Lower lobe of right lung (tissue), 2 donors: ENCODE results near the gene QSOX2. TPM values are rescaled to one million over a fixed set of nuclear protein-coding genes. Genes with fewer than 3 reads are reported as not detected.

ENCODE experiments used
- ATAC-seq, 2 donors: fragments of 200-7000 bp; cut with Tn5 transposase; one replicate each; pipeline ENCODE4 v1.9.1; 2020 to 2022; ENCODE audit warnings: mild to moderate bottlenecking in 2 of 2, moderate library complexity in 2 of 2
- DNase-seq: peaks from one replicate; pipeline ENCODE4 v3.0.0-alpha.2; 2020
- H3K27ac ChIP-seq: fragments of 200-600 bp; one replicate; pipeline ENCODE4 v1.8.0; 2022
- H3K27me3 ChIP-seq: fragments of 200-600 bp; one replicate; pipeline ENCODE4 v1.8.0; 2022; ENCODE audit warnings: low read depth
- H3K36me3 ChIP-seq: fragments of 200-600 bp; one replicate; pipeline ENCODE4 v1.8.0; 2022; ENCODE audit warnings: mild to moderate bottlenecking
- H3K4me1 ChIP-seq: fragments of 200-600 bp; one replicate; pipeline ENCODE4 v1.8.0; 2022
- H3K4me3 ChIP-seq: fragments of 200-600 bp; one replicate; pipeline ENCODE4 v1.8.0; 2022; ENCODE audit warnings: mild to moderate bottlenecking
- H3K9me3 ChIP-seq: fragments of 200-600 bp; one replicate; pipeline ENCODE4 v1.8.0; 2022
- intact Hi-C: fragments of 100-400 bp; cut with DNase I; formaldehyde crosslinking; loops from one replicate; pipeline ENCODE4 v1.11.0; 2022
- total RNA-seq: library from RNA; stranded (reverse); fragmentation: NEBNext Ultra II Directional; extraction: Animal tissue kit (Norgen Biotek cat#: 25700); gene quantifications from one replicate; pipeline ENCODE4 v1.2.1, GENCODE V29; 2021
- TF ChIP-seq, protein P1 (sequence below): fragments of 200-600 bp; IDR thresholded peaks from one replicate; pipeline ENCODE4 v1.8.0; 2022; ENCODE audit warnings: antibody characterized with exemption, mild to moderate bottlenecking
- donor health status: DM: no; HTN: yes; CAD: no; lungs with severe emphysema.

QSOX2 gene
- total RNA-seq, 1 donor from 2014 or later, result 10.5 TPM

DNA sequence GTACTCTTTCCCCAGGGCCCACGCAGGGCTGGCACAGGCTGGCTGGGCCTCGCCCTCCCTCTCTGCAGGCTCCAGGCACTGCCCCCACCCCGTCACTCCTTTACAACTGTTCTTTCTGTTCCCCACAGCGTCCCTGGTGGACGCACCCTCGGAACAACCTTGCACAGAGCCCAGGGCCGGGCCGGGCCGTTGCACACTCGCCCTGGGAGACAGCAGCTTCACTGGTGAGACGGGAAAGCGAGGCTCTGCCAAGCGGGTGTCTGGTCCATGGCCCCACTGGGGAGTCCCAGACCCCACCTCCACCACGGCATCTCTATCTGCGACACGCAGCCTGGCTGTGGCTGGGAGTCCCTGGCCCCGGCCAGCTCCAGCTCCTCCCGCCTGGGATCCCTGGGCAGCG, 18.4 kb upstream of the QSOX2 start:
- H3K27ac ChIP-seq, result no peak overlapping the region
- ATAC-seq (no peak), DNase-seq (no peak)
- H3K27me3 ChIP-seq, result no peaks in the 10 kb centered on the region
- H3K4me3 ChIP-seq, result no peak overlapping the region
- TF ChIP-seq, protein P1, sequence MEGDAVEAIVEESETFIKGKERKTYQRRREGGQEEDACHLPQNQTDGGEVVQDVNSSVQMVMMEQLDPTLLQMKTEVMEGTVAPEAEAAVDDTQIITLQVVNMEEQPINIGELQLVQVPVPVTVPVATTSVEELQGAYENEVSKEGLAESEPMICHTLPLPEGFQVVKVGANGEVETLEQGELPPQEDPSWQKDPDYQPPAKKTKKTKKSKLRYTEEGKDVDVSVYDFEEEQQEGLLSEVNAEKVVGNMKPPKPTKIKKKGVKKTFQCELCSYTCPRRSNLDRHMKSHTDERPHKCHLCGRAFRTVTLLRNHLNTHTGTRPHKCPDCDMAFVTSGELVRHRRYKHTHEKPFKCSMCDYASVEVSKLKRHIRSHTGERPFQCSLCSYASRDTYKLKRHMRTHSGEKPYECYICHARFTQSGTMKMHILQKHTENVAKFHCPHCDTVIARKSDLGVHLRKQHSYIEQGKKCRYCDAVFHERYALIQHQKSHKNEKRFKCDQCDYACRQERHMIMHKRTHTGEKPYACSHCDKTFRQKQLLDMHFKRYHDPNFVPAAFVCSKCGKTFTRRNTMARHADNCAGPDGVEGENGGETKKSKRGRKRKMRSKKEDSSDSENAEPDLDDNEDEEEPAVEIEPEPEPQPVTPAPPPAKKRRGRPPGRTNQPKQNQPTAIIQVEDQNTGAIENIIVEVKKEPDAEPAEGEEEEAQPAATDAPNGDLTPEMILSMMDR, result no peak
- peaks cover 8% of the 10 kb centered on the region for H3K4me1 ChIP-seq
- no peaks in the 10 kb centered on the region for H3K9me3 ChIP-seq
- intact Hi-C loops, result no loop called here
- H3K36me3 ChIP-seq, result no peaks in the 10 kb centered on the region

GRCh38 chr9:136262671-136263178, 17.1 kb upstream of the QSOX2 start:
- intact Hi-C loops, result no loop called here
- H3K9me3 ChIP-seq, result no peaks in the 10 kb centered on the region
- no peak overlapping the region for H3K4me3 ChIP-seq
- peaks cover 4% of the 10 kb centered on the region for H3K27me3 ChIP-seq
- no peaks in the 10 kb centered on the region for H3K36me3 ChIP-seq
- TF ChIP-seq, protein P1, result no peak
- H3K27ac ChIP-seq, result no peak overlapping the region
- peaks cover 6% of the 10 kb centered on the region for H3K4me1 ChIP-seq
- DNase-seq (no peak), ATAC-seq (no peak)

DNA sequence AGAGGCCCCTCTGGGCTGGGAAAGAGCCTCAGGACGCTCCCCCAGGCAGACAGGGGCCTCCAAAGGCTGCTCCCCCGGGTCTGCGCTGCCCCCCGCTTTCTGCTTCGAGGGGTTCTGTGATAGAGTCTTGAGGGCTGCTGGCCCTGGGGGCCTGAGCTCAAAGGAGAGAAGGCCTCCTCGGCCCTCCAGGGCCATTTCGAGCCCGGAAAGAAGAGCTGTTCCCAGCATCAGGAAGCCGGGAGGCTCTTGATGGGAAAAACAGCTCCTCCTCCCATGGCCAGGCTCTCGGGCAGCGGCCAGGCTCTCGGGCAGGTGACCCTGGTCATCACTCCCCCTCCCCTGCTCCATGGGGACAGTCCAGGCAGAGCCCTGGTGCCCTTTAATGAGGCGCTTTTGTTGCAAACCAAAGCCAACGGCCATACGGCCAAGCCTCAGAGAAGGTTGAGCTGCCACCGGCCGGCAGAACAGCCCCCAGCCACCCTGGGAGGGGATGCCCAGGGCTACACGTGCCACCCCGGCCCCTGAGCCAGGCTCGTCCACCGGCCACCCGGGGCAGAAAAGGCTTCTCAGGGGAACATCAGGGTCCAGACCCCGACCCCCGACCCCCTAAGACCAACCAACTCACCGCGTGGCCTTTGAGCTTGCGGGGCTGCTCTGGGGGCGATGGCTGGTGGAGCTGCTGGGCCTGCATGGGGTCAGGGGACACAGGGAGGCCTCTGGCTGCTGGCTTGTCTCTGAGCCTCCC, 16.2 kb upstream of the QSOX2 start:
- ATAC-seq, result no peak
- no peak for DNase-seq
- peaks cover 6% of the 10 kb centered on the region for H3K27me3 ChIP-seq

GRCh38 chr9:136260936-136261472, 15.4 kb upstream of the QSOX2 start:
- H3K4me1 ChIP-seq, result no peaks in the 10 kb centered on the region
- TF ChIP-seq, protein P1, result no peak
- no peaks in the 10 kb centered on the region for H3K9me3 ChIP-seq
- no peak overlapping the region for H3K4me3 ChIP-seq
- ATAC-seq (no peak), DNase-seq (no peak)
- peaks cover 8% of the 10 kb centered on the region for H3K27me3 ChIP-seq
- no peak overlapping the region for H3K27ac ChIP-seq
- intact Hi-C loops, result no loop called here
- no peaks in the 10 kb centered on the region for H3K36me3 ChIP-seq

More for the DNA sequence above, 16.2 kb upstream of the QSOX2 start:
- Histone ChIP-seq H3K4me1 (no peaks in the 10 kb centered on the region), H3K27ac (no peak overlapping the region), H3K4me3 (no peak overlapping the region), H3K9me3 (no peaks in the 10 kb centered on the region), H3K36me3 (no peaks in the 10 kb centered on the region)
- TF ChIP-seq, protein P1, result no peak
- intact Hi-C loops, result no loop called here

DNA sequence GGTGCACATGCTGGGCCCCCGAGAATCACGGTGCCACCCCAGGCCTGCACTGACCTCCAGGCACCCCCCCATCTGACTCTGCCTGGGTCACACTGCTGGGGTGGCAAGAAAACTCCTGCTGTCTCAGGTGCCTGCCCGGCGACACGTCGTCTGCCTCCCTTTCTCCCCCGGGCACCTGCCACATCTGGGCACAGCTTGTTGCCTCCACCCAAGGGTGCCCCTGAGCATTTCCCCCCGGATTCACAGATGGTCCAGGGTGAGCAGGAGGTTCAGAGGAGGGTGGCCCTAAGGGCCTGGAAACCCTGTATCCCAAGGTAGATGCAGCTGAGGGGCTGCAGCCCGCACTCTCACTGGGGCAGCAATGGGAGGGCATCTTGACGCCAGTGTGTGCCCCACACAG, 14.9 kb upstream of the QSOX2 start:
- ATAC-seq, result no peak
- TF ChIP-seq, protein P1, result no peak
- Histone ChIP-seq H3K27ac (no peak overlapping the region), H3K9me3 (no peaks in the 10 kb centered on the region), H3K36me3 (no peaks in the 10 kb centered on the region), H3K27me3 (peaks cover 12% of the 10 kb centered on the region), H3K4me3 (no peak overlapping the region), H3K4me1 (no peaks in the 10 kb centered on the region)
- no peak for DNase-seq
- intact Hi-C loops, result no loop called here
